Suprapubic skin (tissue), 4 donors: ENCODE data around the gene COL17A1. TPM values are rescaled to one million over a fixed set of nuclear protein-coding genes. Genes with fewer than 3 reads are reported as not detected.

Experiments used
- DNase-seq, 2 donors: peaks; one replicate each; pipeline ENCODE4 v3.0.0-alpha.2; 2019; ENCODE audit warnings: low spot score in 2 of 2
- H3K27ac ChIP-seq: fragments of 200-600 bp; sonication (generic); one replicate; pipeline ENCODE4 v1.5.1; 2019
- H3K27me3 ChIP-seq: fragments of 200-600 bp; sonication (generic); one replicate; pipeline ENCODE4 v1.5.1; 2019
- H3K36me3 ChIP-seq: fragments of 200-600 bp; sonication (generic); one replicate; pipeline ENCODE4 v1.5.1; 2019
- H3K4me1 ChIP-seq: fragments of 200-600 bp; sonication (generic); one replicate; pipeline ENCODE4 v1.5.1; 2019
- H3K4me3 ChIP-seq: fragments of 200-600 bp; sonication (generic); one replicate; pipeline ENCODE4 v1.5.1; 2019; ENCODE audit warnings: mild to moderate bottlenecking
- H3K9me3 ChIP-seq: fragments of 200-600 bp; sonication (generic); one replicate; pipeline ENCODE4 v1.5.1; 2019
- CTCF ChIP-seq, 2 donors: fragments of 200-600 bp in 1 of 2; fragments of 450-650 bp in 1 of 2; sonication (generic) in 1 of 2; IDR thresholded peaks; one replicate each; pipeline ENCODE4 v1.5.1; 2016 to 2019; ENCODE audit warnings: antibody characterized with exemption in 2 of 2, mild to moderate bottlenecking in 1 of 2, moderate library complexity in 1 of 2
- EP300 ChIP-seq: sonication (generic); formaldehyde crosslinking; IDR thresholded peaks from one replicate; pipeline ENCODE4 v1.6.1; 2017; ENCODE audit warnings: antibody characterized with exemption
- POLR2A ChIP-seq, 2 donors: fragments of 450-650 bp; IDR thresholded peaks; one replicate each; pipeline ENCODE4 v1.6.1; 2017; ENCODE audit warnings: antibody characterized with exemption in 2 of 2, mild to moderate bottlenecking in 2 of 2, moderate library complexity in 2 of 2
- POLR2AphosphoS5 ChIP-seq, 3 donors: sonication (generic); formaldehyde crosslinking; IDR thresholded peaks; one replicate each; pipeline ENCODE4 v1.6.1; 2017; ENCODE audit warnings: antibody characterized with exemption in 3 of 3
- WGBS: methylation state at CpG from one replicate; pipeline ENCODE4 v1.1.5; 2018; 5-methylcytosine and 5-hydroxymethylcytosine counted together
- total RNA-seq, 4 donors: library from RNA; depleted of rRNA; stranded (reverse); fragments of >200 nt; gene quantifications; one replicate each; pipeline ENCODE4 v1.1.0, GENCODE V29; 2016

Gene COL17A1
- total RNA-seq, 4 donors from 2014 or later: 926 to 1,768 (median 1,374) TPM

- 65% methylated on average over 7 of the region's 7 CpGs for WGBS
- TF ChIP-seq POLR2A (IDR thresholded peaks at IDR 0.05): no peak
- no peak for DNase-seq
These were observed 18.7 kb downstream of the COL17A1 start for GRCh38 chr10:104066945-104067344.

GRCh38 chr10:104065748-104066147 lies 19.9 kb downstream of the COL17A1 start:
- H3K4me1 ChIP-seq: peaks cover 6% of the 10 kb centered on the region
- no peak overlapping the region for H3K27ac ChIP-seq
- 75% methylated on average over 1 of the region's 1 CpG for WGBS
- DNase-seq: no peak
- peaks cover 7% of the 10 kb centered on the region for H3K36me3 ChIP-seq
- H3K27me3 ChIP-seq: no peaks in the 10 kb centered on the region
- no peaks in the 10 kb centered on the region for H3K9me3 ChIP-seq
- TF ChIP-seq POLR2A (IDR thresholded peaks at IDR 0.05): no peak
- TF ChIP-seq CTCF (IDR thresholded peaks at IDR 0.05): no peak
- no peak for TF ChIP-seq POLR2AphosphoS5 (IDR thresholded peaks at IDR 0.05)
- no peak for TF ChIP-seq EP300
- no peak overlapping the region for H3K4me3 ChIP-seq

More at GRCh38 chr10:104066945-104067344, 18.7 kb downstream of the COL17A1 start:
- Histone ChIP-seq H3K4me1 (peaks cover 6% of the 10 kb centered on the region), H3K9me3 (no peaks in the 10 kb centered on the region), H3K27ac (no peak overlapping the region), H3K4me3 (no peak overlapping the region), H3K36me3 (peaks cover 6% of the 10 kb centered on the region), H3K27me3 (no peaks in the 10 kb centered on the region)

- no peaks in the 10 kb centered on the region for H3K27me3 ChIP-seq
- DNase-seq: no peak
- H3K27ac ChIP-seq: no peak overlapping the region
- no peaks in the 10 kb centered on the region for H3K9me3 ChIP-seq
- H3K4me1 ChIP-seq: peaks cover 6% of the 10 kb centered on the region
- TF ChIP-seq CTCF (IDR thresholded peaks at IDR 0.05) (no peak), POLR2A (IDR thresholded peaks at IDR 0.05) (no peak), EP300 (no peak), POLR2AphosphoS5 (IDR thresholded peaks at IDR 0.05) (no peak)
- H3K4me3 ChIP-seq: no peak overlapping the region
- H3K36me3 ChIP-seq: peaks cover 7% of the 10 kb centered on the region
- 78% methylated on average over 6 of the region's 6 CpGs for WGBS
These were observed 24.5 kb downstream of the COL17A1 start for GRCh38 chr10:104061196-104061595.

DNA sequence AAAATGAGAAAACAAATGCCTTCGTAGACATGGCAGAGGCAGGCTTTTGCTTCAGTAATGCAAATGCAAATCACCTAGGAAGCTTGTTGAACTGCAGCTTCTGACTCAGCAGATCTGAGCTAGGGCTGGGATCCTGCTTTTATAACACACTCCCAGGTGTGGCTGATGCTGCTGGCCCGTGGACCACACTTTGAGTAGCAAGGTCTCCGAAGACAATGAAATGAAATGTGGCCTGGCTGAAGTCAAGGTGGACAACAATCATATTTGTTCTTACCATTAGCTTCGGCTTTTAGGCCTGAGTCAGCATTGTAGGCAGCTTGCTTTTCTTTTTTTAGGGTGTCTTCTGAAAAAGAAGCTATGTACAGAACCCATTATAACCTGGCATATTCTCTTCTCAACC lies 26.3 kb downstream of the COL17A1 start:
- TF ChIP-seq EP300 (no peak), CTCF (IDR thresholded peaks at IDR 0.05) (no peak), POLR2A (IDR thresholded peaks at IDR 0.05) (no peak), POLR2AphosphoS5 (IDR thresholded peaks at IDR 0.05) (no peak)
- Histone ChIP-seq H3K9me3 (no peaks in the 10 kb centered on the region), H3K4me3 (no peak overlapping the region), H3K27me3 (no peaks in the 10 kb centered on the region), H3K27ac (no peak overlapping the region), H3K4me1 (no peaks in the 10 kb centered on the region), H3K36me3 (peaks cover 7% of the 10 kb centered on the region)
- 49% methylated on average over 4 of the region's 4 CpGs for WGBS
- no peak for DNase-seq

GRCh38 chr10:104057717-104058116 lies 28.0 kb downstream of the COL17A1 start:
- Histone ChIP-seq H3K27ac (no peak overlapping the region), H3K9me3 (no peaks in the 10 kb centered on the region), H3K4me3 (no peak overlapping the region), H3K36me3 (peaks cover 12% of the 10 kb centered on the region), H3K4me1 (no peaks in the 10 kb centered on the region), H3K27me3 (no peaks in the 10 kb centered on the region)
- 83% methylated on average over 6 of the region's 6 CpGs for WGBS
- no peak for TF ChIP-seq POLR2AphosphoS5 (IDR thresholded peaks at IDR 0.05)
- no peak for TF ChIP-seq EP300
- TF ChIP-seq CTCF (IDR thresholded peaks at IDR 0.05): no peak
- no peak for TF ChIP-seq POLR2A (IDR thresholded peaks at IDR 0.05)
- no peak for DNase-seq

DNA sequence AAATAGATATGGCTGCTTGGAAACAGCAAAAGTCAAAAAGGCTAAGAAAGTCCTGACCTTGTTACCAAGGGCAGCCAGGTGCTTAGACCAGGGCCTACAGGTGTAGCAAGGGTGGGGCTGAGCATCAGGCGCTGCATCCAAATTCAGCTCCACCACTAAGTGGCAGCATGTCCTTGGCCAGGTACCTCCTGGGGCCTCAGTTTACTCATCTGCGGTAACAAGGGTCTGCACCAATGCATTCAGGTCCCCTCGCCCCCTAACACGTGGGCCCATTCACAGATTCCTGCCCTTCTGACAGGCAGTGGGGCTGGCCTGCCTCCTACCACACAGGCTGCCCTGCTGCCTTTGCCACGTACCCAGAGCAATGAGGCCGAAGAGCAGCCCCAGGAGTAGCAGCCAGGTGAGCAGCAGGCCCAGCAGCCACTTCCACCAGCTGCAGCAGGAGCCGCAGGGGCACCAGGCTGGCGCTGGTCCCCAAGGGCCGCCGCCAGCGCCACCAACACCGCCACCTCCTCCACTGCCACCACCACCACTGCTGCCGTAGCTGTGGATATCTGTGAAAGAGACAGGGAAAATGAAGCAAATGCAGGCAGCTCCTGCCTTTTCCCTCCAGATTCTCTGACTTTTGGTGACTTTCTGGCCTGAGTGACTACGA lies 28.9 kb downstream of the COL17A1 start:
- Histone ChIP-seq H3K36me3 (peaks cover 6% of the 10 kb centered on the region), H3K27me3 (no peaks in the 10 kb centered on the region), H3K9me3 (no peaks in the 10 kb centered on the region), H3K4me1 (no peaks in the 10 kb centered on the region), H3K4me3 (no peak overlapping the region), H3K27ac (no peak overlapping the region)
- WGBS: 86% methylated on average over 8 of the region's 14 CpGs
- TF ChIP-seq CTCF (IDR thresholded peaks at IDR 0.05) (no peak), POLR2A (IDR thresholded peaks at IDR 0.05) (no peak), EP300 (no peak), POLR2AphosphoS5 (IDR thresholded peaks at IDR 0.05) (no peak)
- no peak for DNase-seq
